ENCODE data around the gene BCAR1.
"Not testable (repeated sequence)": the region's sequence is repeated elsewhere in the genome, so short reads cannot be mapped to it uniquely, and the experiment has no call there.

The BCAR1 gene

DNA sequence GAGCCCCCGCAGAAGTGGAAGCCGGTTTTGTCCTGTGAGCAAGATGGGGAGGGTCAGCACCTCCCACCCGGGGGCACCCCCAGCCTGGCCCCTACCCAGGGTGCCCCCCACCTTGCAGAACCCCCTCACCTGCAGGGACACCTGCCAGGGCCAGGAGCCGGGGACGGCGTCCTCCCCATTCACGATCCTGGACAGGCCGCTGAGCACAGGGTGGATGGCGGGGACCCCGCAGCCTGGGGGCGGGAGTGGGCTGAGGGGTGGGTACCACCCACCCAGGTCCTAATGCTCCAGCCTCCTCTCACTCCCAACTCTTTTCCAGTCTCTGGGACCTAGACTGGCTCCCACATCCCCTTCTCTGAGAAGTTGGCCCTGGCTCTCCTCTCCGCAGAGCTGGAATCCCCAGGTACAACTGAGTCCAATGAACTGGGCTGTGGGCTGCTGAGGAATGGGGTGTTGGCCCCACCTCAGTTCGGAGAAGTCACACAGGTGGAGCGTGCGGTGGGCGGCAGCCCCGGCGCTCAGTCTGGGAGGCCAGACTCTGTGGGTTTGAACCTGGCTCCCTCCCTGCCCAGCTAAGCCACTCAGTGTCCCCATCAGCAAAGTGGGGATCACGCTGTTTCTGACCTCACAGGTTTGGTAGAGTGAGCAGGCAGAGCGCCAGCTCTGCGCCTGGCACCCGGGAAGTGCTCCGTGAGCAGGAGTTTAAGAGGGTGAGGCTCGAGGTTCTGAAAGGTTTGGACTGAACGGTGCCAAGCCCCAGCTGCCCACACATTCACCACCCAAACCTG is 45.3 kb downstream of the BCAR1 start:
- not testable (repeated sequence) for DNase-seq

DNA sequence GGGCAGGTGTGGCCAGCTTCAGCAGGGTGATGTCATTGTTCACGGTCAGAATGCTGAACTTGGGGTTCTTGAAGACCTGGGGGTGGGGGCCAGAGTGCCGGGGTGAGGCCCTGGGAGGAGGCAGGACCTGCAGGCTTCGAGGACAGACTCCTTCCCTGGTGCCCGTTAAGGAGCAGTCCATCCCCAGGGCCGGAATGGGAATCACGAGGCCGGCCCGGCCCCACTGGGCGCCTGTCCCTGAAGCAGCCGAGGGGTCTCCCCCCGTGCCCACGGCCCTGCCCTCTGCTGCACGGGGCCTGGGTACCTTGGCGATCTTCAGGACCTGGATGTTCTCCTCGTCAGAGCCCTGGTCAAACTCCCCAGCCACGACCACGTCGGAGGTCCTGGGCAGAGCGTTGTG is 46.0 kb downstream of the BCAR1 start:
- DNase-seq, result not testable (repeated sequence)

DNA sequence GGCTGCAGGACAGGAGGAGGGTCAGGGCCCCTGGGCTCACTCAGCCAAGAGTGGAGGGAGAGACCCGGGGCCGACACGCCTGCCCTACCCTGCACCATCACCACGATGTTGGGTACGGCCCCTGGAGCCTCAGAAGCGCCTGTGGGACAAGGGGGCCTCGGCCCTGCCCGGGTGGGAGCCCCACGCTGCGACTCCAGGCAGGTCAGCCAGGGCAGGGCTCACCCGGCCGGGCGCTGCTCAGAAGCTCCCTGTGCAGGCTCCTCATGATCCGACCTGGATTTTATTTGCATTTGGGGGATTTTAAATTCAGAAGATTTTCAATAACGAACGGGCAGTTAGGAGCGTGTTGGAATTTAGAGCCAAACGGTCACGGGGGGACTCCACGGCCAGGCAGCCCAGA is 46.5 kb downstream of the BCAR1 start:
- DNase-seq, result not testable (repeated sequence)

DNA sequence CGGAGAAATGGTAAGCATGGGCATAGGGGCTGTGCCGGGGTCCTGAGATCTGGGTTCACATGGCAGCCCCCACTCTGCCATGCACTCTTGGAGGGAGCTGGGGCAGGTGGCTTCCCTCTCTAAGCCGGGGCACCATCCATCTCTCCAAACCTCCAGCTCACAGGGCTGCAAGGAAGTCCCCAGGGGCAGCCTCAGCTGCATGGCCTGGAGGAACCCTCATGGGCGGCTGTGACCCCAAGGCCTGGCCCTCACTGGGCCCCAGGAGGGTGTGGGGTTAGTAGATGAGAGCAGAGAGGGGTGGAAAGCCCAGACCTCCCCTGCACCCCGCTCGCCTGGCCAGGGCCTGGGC is 47.0 kb downstream of the BCAR1 start:
- DNase-seq, result no peak

DNA sequence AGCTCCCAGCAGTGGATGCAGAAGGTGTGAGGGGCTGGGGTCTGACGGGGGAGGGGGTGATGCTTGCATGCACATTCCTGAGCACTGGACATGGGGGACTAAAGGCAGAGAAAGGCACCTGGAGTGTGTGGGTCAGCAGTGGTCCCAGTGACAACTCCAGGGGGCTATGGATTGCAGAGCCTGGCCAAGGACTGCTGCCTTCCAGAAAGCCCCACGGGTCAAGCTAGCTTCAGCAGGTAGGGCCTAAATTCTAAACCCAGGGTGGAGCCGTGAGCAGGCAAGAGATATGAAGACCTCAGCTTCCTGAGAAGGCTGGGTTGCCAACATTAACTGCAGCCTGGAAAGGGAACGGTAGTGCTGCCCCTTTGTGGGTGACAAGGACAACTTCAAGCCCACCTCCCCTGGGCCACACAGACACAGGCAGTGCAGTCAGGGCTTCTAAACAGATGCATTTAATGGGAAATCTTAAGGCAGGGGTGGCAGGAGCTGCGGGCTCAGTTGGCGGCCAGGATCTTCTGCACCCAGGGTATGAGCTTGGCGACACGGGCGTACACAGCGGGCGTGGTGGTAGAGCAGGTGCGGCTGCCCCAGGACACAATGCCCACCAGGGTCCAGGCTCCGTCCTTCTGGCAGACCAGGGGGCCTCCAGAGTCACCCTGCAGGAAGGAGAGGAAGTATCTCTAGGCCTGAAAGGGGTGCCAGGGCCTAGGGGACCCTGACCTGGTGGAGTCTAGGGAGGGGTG is 47.6 kb downstream of the BCAR1 start:
- DNase-seq, result no peak

DNA sequence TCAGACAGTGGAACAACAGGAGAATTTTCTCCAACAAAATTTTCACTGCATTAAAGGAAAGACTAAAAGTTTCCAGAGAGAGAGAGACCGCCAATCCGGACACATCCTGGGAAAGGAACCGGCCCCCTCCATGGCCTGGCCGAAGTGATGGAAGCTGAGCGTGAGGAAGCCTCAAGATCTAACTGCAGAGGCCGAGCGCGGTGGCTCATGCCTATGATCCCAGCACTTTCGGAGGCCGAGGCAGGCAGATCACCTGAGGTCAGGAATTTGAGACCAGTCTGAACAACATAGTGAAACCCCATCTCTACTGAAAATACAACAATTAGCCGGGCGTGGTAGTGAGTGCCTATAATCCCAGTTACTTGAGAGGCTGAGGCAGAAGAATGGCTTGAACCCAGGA is 48.3 kb downstream of the BCAR1 start:
- DNase-seq, result no peak

DNA sequence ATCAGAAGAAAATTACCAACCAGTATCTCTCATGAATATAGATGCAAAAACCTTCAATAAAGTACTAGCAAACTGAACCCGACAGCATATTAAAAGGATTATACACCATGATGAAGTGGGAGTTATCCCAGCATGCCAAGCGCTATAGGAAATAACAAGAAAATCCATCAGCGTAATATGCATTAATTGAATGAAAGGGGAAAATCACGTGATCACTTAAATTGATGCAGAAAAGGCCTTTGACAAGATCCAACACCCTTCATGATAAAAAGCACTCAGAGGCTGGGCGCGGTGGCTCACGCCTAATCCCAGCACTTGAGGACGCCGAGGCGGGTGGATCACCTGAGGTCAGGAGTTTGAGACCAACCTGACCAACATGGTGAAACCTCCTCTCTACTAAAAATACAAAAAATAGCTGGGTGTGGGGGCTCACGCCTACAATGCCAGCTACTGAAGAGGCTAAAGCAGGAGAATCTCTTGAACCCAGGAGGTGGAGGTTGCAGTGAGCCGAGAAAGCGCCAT is 49.3 kb downstream of the BCAR1 start:
- DNase-seq, result no peak

DNA sequence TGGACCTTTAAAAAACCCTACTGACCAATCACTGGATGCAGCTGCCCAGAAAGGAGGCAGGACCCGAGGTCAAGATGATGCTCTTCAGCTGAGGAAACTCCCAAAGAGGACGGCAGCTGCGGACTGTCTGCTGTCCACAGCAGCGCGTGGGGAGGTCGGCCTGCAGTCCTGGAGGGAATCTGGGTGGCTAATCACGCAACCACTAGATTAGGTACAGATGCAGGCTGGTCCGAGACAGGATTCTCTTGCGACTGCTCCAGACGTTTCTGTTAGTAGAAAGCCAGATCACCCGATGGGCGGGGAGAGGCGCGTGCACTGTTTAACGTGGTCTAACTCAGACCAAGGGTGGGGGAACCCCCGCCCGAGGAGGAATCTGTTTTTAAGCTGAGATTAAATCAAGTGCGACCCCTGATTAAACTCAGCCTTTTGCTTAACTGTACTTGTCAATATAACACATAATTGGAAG is 53.3 kb downstream of the BCAR1 start:
- DNase-seq, result no peak

DNA sequence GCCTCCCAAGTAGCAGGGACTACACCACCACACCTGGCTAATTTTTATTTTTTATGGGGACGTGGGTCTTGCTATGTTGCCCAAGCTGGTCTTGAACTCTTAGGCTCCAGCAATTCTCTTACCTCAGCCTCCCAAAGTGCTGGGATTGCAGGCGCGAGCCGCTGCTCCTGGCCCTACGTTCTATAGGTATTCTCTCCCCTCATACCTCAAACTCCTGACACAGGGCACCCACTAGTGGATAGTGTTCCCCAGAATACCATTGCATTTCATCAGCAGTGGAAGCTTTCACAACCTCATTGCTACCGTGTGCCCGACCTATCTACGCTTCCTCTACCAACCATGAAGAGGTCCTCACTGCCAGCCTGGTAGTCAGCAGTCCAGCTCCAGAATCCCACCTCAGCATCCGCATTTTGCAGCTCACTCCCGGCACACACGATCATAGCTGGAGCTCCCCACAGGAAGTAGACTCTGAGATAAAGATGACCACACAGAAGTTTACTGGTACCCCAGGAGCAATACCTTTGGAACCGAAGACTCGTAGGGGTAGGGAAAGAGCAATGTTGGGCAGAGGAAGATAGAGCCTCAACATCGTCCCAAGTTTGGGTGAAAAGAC is 53.8 kb downstream of the BCAR1 start:
- DNase-seq, result no peak

DNA sequence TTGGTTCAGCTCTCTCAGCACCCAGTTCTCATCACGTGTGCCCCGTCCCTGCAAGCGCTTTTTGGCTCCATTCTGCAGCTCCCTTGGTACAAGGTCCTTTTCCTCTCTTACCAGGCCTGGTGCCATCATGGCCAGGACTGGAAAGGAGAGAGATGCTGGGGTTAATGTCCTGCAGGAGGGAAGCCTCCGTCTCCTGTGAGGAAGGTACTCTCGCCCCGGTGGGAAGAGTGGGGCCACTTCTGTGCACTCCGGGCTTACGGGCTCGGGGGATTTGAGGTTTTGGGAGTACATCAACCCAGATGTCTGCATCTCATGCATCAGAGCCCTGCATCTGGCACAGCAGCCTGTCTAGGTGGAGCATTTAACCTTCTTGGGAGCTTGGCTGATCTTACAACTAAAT is 54.6 kb downstream of the BCAR1 start:
- DNase-seq, result no peak

DNA sequence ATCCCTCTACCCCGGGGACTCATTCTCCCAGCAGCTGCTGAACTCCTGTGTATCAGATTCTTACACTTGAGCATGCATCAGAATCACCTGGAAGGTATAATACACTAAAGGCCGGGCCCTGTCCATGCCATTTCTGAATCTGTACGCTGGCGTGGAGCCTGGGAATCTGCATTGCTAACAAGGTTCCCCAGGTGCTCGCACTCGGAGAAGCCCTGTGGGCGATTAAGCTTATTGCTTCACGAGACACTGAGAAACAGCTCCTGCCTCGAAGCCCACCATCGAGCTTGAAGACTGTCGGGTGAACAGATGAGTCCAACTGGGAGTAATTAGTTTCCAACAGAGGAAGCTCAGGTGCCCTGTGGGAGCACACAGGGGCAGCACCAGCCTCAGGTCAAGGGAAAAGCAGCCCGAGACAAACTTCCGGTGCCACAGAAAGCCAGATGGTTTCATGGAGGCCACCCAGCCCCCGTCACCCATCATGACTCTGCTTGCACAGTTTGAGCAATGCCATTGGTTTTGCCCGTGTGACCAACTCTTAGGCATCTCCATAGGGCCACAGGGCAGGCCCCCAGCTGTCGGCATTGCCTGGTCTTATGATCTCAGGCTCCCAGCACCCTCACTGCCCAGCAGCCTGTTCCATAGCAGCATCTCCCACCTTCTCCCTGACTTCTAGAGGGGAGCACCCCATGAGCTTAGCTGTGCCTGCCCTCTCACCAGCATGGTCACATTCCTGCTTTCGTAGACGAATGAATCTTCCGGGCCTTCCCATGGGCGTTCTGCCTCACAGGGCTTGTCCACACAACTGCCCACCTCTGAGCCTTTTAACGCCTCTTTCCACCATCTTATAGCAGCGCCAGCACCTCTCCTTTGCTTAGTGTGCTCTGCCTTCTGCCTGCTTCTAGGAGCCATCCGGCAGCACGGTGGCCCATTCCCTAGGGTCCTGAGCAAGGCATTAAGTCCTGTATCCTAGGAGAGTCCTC is 55.3 kb downstream of the BCAR1 start:
- no peak for DNase-seq

DNA sequence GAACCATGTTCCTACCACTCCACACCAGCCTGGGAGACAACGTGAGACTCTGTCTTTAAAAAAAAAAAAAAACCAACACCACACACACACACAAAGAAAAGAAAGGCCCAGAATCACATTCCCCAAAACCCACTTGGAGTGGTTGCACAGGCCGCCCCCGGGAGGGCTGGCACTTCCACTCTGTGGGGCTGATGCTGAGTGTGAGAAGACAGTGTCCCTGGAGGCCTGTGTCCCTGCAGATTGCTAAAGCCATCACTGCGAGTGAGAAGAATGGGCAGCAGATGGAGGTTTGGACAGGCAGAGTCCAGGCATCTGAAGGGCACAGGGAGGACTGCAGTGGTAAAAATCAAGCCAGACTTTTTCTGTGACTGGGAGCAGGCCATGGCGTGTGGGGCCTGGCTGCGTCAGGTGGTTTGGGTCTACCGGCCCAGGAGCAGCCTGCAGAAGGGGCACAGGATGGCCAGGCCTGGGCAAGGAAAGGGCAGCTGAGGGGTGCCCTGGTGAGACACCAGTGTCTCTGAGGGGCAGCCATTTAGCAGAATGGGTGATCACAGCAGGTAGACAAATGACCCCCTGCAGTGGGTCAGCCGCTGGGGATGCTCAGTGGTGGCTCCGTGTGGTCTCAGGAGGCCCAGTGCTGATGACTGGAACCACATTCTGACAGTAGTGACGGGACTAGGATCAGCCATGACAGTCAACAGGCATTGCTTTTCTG is 57.5 kb downstream of the BCAR1 start:
- no peak for DNase-seq

DNA sequence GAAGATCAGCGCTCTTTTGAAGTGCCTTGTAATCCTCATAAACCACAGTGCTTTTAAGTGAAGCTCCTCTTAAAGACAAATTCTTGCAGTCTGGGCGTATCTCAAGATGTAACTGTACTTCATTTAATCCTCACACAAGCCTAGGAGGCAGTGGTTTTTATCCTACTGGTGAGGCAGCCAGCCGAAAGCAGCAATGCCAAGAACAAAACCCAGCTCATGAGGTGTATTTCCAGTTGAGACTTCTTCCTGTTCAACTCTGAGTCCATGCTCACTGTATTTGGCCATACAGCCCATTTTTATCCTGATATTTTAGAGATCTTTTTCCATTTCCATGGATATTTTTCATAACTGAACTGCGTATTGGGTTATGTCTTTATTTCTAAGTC is 58.2 kb downstream of the BCAR1 start:
- no peak for DNase-seq

DNA sequence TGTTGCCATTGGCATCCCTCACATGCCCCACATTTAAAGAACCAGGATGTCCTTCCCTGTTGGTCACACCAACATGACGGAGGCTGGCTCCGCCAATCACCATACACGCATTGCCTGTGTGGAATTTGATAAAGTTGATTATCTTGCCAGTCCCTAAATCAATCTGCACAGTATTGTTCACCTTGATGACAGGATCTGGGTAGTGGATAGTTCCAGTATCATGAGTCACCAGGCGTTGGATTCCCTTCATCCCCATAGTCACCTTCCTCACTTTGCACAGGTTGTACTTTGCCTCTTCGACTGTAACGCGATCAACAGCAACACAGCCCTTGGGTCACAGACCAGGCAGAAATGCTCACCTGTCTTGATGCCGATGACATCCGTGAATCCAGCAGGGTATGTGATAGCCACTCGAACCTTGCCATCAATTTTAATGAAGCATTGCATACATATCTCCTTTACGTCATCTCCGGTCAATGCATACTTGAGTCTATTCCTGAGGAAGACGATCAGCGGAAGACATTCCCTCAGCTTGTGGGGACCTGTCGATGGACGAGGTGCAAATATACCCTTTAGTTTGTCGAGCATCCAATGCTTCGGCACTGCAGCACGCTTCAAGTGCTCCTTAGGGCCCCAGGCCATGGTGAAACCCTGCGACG is 58.7 kb downstream of the BCAR1 start:
- no peak for DNase-seq

DNA sequence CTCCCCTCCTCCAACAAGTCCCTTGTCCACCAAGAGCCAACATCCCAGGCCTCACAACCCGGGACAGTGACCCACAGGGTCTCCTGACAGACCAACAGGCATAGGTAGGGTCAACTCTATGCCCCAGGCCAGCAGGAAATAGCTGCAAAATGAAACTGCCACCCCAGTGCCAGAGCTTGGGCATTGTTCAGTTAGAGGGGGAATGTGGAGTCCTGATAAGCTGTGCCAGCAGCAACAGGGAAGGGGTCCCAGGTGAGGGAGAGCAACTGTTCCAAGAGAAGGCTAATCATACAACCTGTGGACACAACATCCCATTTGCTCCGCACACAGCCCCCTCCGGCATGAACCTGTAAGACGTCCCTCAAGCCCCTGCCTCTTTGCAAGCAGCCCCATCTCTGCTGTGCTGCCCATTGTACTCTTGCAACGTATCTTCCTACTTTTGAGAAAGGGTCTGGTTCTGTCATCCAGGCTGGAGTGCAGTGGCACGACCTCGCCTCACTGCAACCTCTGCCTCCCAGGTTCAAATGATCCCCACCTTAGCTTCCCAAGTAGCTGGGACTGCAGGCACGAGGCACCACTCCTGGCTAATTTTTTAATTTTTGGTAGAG is 61.7 kb downstream of the BCAR1 start:
- DNase-seq, result no peak

DNA sequence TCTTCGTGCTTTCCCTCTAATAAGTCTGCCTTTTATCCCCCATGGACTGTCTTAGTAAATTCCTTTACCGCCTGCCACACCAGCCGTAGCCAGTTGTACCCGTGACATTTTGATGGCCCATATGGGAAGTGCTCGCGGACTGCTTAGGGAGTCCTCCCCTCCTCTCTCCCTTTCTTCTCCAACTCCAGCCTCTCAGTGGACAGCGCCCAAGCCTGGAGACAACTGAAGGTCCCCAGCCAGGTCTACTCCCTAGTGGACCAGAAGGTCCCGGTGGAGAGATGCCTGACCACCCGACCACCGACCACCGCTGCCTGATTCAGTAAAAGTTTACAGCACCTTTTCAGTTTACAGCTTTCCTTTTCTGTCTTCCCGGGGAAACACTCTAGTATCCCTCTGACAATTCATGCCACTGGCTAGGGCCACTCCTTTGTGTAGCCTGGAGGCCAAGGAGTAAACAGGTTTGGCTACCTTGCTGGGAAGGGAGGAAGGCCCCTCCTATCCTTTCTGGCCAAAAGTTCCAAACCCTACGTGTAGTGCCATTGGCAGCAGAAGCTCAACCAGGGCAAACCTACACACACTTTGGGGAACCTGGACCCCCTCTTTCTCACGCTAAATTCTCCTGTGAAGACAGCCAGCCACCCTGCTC is 62.5 kb downstream of the BCAR1 start:
- DNase-seq, result no peak

DNA sequence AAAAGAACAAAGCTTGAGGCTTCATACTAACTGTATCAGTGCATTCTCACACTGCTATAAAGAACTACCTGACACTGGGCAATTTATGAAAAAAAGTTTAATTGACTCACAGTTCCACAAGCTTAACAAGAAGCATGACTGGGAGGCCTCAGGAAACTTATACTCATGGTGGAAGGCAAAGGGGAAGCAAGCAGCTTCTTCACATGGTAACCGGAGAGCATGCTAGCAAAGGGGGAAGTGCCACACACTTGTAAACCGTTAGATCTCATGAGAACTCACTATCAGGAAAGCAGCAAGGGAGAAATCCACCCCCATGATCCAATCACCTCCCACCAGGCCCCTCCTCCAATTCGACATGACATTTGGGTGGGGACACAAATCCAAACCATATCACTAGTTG is 69.8 kb downstream of the BCAR1 start:
- no peak for DNase-seq

DNA sequence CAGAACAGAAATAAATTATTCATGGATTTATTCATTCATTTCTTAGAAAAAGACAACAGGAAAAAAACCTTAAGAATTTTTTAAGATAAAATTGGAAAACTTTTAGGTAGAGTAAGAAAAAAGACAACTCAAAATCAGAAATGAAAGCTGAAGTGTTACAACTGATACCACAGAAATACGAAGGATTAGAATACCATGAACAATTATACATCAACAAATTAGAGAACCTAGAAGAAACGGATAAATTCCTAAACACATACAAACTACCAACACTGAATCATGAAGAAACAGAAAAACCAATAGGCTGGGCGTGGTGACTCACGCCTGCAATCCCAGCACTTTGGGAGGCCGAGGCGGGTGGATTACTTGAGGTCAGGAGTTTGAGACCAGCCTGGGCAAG is 72.2 kb downstream of the BCAR1 start:
- DNase-seq, result no peak
